ENCODE data around the gene FLVCR1.

- TF ChIP-seq CTCF (conservative IDR thresholded peaks at IDR 0.05; ENCODE audit: low read depth, low read length): no peak
- TF ChIP-seq EZH2 (IDR thresholded peaks at IDR 0.05; ENCODE audit: borderline replicate concordance, low read depth, low read length, poor library complexity, severe bottlenecking): no peak
Measured at GRCh38 chr1:212838145-212838544, 19.9 kb upstream of the FLVCR1 start.

Data from A673 (cell line).